HUES64 (cell line): ENCODE data around the gene PAPSS1.
"Not testable (repeated sequence)": the region's sequence is repeated elsewhere in the genome, so short reads cannot be mapped to it uniquely, and the experiment has no call there.

ENCODE experiments used
- H3K27ac ChIP-seq: 2 replicates; pipeline ENCODE4 v1.7.0; 2013; ENCODE audit warnings: low read depth, low read length, inconsistent platforms
- H3K27me3 ChIP-seq: 2 replicates; pipeline ENCODE4 v1.6.1; 2013; ENCODE audit warnings: mild to moderate bottlenecking, low read length; ENCODE audit not compliant: insufficient read depth
- H3K36me3 ChIP-seq: 2 replicates; pipeline ENCODE4 v1.6.1; 2013; ENCODE audit warnings: mild to moderate bottlenecking, low read length; ENCODE audit not compliant: insufficient read depth
- H3K4me1 ChIP-seq: 2 replicates; pipeline ENCODE4 v1.6.1; 2013; ENCODE audit warnings: mild to moderate bottlenecking, low read length, moderate library complexity; ENCODE audit not compliant: insufficient read depth
- H3K4me3 ChIP-seq: 2 replicates; pipeline ENCODE4 v1.5.1; 2013; ENCODE audit warnings: mild to moderate bottlenecking, low read length, moderate library complexity
- H3K9ac ChIP-seq: 2 replicates; pipeline ENCODE4 v1.6.1; 2013; ENCODE audit warnings: mild to moderate bottlenecking, low read depth, low read length
- H3K9me3 ChIP-seq: 2 replicates; pipeline ENCODE4 v1.6.1; 2013; ENCODE audit warnings: low read depth, low read length; ENCODE audit not compliant: insufficient read depth
- whole genome bisulfite sequencing: fragments of 150-250, 120-280 bp; methylation state at CpG from one replicate; pipeline ENCODE4 v1.1.7; 2013; ENCODE audit warnings: missing lambda C conversion rate; 5-methylcytosine and 5-hydroxymethylcytosine counted together

Gene PAPSS1

DNA sequence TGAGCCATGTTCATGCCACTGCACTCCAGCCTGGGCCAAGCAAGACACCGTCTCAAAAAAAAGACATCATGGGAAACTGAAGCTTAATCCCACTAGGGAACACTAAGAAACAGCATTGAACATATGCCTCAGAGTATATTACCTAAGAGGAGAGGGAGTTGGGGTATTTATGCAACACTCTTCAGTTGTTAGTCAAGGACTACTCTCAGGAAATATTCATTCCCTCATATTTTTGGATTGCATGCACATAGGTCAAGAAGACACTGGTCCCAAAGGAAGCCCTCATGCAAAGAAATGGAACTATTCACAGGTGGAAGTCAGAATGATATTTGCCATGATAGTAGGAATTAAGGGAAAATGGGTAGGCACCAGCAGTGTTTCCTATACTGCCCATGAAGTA lies 22.8 kb upstream of the PAPSS1 start:
- Histone ChIP-seq H3K9me3 (peaks cover 11% of the 10 kb centered on the region; the same call in 1 of the 2 replicates), H3K27ac (no peak overlapping the region), H3K27me3 (no peaks in the 10 kb centered on the region), H3K4me1 (0 out of 2 replicates have a peak, but pooled peaks cover 3% of the 10 kb centered on the region), H3K36me3 (no peaks in the 10 kb centered on the region), H3K4me3 (no peak overlapping the region), H3K9ac (no peak overlapping the region)
- 92% methylated on average over 1 of the region's 1 CpG for WGBS

DNA sequence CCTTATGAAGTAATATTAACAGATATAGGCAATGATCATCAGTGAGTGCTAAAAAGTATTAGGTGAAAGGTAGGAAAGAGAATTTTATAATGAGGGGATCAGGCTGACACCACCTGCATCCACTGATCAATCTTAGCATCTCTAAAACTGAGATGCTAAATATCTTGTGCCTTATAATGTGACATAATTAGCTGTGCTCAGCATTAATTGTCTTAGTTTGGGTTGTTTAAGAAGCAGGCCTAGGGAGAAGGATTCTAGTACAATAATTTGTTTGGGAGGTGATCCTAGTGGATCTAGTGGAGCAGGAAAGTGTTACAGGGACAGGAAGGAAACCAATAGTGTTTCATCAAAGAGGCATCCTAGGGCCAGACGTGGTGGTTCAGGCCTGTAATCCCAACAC lies 22.2 kb upstream of the PAPSS1 start:
- Histone ChIP-seq H3K27me3 (no peaks in the 10 kb centered on the region), H3K27ac (no peak overlapping the region), H3K36me3 (no peaks in the 10 kb centered on the region), H3K9ac (no peak overlapping the region), H3K4me1 (no peaks in the 10 kb centered on the region), H3K4me3 (no peak overlapping the region), H3K9me3 (peaks cover 11% of the 10 kb centered on the region; the same call in 1 of the 2 replicates)
- 95% methylated on average over 1 of the region's 1 CpG for WGBS

GRCh38 chr4:107740950-107741701 lies 21.1 kb upstream of the PAPSS1 start:
- Histone ChIP-seq H3K9me3 (peaks cover 9% of the 10 kb centered on the region; the same call in 1 of the 2 replicates), H3K36me3 (no peaks in the 10 kb centered on the region), H3K4me3 (no peak overlapping the region), H3K27ac (no peak overlapping the region), H3K9ac (no peak overlapping the region), H3K4me1 (no peaks in the 10 kb centered on the region), H3K27me3 (peaks cover 4% of the 10 kb centered on the region; the same call in 1 of the 2 replicates)
- WGBS: 89% methylated on average over 11 of the region's 11 CpGs

DNA sequence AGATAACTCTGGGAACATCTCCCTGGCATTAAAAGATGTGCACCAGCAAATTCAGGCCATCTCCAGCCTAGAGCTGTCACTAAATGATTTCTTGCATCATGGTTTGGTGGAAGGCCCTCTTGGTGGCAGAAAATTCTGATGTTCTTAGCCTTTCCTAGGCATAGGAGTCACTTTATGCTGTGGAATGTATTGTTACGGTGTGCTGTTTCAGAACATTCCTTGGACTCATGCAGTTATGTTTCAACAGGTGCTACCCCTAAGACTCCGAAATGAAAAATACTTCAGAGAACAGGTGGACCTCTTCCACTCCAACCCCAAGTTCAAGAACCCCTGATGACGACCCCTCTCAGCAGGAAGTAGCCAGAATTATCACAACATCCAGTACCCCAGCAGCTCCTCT lies 20.3 kb upstream of the PAPSS1 start:
- Histone ChIP-seq H3K36me3 (no peaks in the 10 kb centered on the region), H3K27ac (no peak overlapping the region), H3K9me3 (peaks cover 9% of the 10 kb centered on the region; the same call in 1 of the 2 replicates), H3K9ac (no peak overlapping the region), H3K27me3 (peaks cover 12% of the 10 kb centered on the region), H3K4me3 (no peak overlapping the region), H3K4me1 (no peaks in the 10 kb centered on the region)
- WGBS: 76% methylated on average over 3 of the region's 3 CpGs

- H3K36me3 ChIP-seq: no peaks in the 10 kb centered on the region
- 95% methylated on average over 4 of the region's 4 CpGs for WGBS
- H3K27ac ChIP-seq: no peak overlapping the region
- no peak overlapping the region for H3K9ac ChIP-seq
- no peaks in the 10 kb centered on the region for H3K9me3 ChIP-seq
- H3K4me3 ChIP-seq: no peak overlapping the region
- peaks cover 18% of the 10 kb centered on the region for H3K4me1 ChIP-seq
- H3K27me3 ChIP-seq: peaks cover 35% of the 10 kb centered on the region
Observed at GRCh38 chr4:107737450-107737849, 17.4 kb upstream of the PAPSS1 start.

DNA sequence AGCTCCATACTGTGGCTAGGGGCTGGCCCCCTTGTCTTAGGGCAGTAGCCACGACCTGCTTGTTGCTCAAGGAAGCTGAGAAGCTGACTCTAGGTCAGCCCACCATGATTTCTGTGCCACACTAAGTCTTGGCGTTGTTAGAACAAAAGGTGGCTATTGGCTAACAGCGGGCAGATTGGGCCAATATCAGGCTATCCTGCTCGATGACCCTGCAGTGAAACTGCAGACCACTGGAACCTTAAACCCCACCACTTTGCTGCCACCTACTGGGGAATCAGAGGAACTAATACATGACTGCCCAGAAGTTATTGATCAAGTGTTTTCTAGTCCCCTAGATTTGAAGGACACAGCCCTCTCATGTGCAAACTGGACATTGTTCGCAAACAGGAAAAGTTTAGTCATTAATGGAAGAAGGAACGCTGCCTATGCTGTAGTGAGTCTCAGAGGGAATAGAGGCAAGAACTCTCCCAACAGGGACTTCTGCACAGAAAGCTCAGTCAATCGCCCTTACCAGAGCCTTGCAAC lies 17.0 kb upstream of the PAPSS1 start:
- WGBS: 48% methylated on average over 7 of the region's 7 CpGs
- Histone ChIP-seq H3K36me3 (no peaks in the 10 kb centered on the region), H3K4me1 (peaks cover 18% of the 10 kb centered on the region), H3K4me3 (no peak overlapping the region), H3K27ac (no peak overlapping the region), H3K9me3 (no peaks in the 10 kb centered on the region), H3K9ac (no peak overlapping the region), H3K27me3 (peaks cover 39% of the 10 kb centered on the region)

GRCh38 chr4:107736037-107736436 lies 16.0 kb upstream of the PAPSS1 start:
- Histone ChIP-seq H3K36me3 (no peaks in the 10 kb centered on the region), H3K9me3 (no peaks in the 10 kb centered on the region), H3K9ac (no peak overlapping the region), H3K4me3 (no peak overlapping the region), H3K27ac (no peak overlapping the region), H3K4me1 (peaks cover 18% of the 10 kb centered on the region), H3K27me3 (peaks cover 42% of the 10 kb centered on the region)
- WGBS: 91% methylated on average over 3 of the region's 3 CpGs

DNA sequence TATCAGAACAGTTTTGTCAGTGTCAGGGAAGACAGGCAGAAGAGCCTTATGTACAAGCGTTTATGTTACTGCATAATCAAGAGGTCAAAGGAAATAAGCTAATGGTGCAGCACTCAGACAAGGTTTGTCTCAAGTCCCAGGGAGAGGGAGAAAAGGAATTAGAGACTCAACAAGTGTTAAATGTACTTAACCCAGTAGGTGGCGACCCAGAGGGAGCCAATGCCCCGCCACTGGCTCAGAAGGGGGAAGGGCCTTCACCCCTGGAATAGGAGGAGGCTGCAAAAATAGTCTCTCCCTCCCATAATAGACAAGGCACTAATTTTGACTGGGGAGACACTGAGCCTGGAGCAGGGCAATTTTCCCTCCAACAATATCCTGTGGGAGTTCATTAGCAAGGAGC lies 14.1 kb upstream of the PAPSS1 start:
- H3K36me3 ChIP-seq: no peaks in the 10 kb centered on the region
- no peak overlapping the region for H3K9ac ChIP-seq
- peaks cover 42% of the 10 kb centered on the region for H3K27me3 ChIP-seq
- no peaks in the 10 kb centered on the region for H3K9me3 ChIP-seq
- WGBS: 13% methylated on average over 3 of the region's 3 CpGs
- H3K4me3 ChIP-seq: no peak overlapping the region
- no peak overlapping the region for H3K27ac ChIP-seq
- peaks cover 18% of the 10 kb centered on the region for H3K4me1 ChIP-seq

DNA sequence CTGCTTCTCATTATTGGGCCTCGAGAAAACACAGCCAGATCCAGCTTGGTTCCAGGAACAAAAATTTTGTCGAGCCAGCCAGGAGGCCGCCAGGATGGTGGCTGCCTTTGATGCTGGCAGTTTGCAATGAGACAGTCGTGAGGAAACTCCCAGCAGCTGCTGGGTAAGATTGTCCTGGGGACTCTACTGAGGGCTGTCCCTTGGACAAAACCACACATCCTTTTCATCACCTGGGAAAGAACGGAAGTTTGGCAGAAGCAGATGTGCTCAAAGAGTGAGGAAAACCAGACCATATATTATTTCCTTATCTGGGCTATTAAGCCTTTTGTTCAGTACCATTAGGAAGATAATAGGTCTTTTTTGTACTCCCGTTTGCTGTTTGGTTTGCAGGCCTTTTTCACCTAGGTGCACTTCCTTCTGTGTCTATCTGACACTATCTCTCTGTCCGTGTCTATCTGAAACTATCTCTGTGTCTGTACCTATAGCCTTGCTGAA lies 13.4 kb upstream of the PAPSS1 start:
- no peak overlapping the region for H3K27ac ChIP-seq
- H3K4me1 ChIP-seq: peaks cover 18% of the 10 kb centered on the region
- H3K4me3 ChIP-seq: no peak overlapping the region
- no peak overlapping the region for H3K9ac ChIP-seq
- H3K9me3 ChIP-seq: no peaks in the 10 kb centered on the region
- peaks cover 42% of the 10 kb centered on the region for H3K27me3 ChIP-seq
- no peaks in the 10 kb centered on the region for H3K36me3 ChIP-seq
- WGBS: 54% methylated on average over 7 of the region's 7 CpGs

DNA sequence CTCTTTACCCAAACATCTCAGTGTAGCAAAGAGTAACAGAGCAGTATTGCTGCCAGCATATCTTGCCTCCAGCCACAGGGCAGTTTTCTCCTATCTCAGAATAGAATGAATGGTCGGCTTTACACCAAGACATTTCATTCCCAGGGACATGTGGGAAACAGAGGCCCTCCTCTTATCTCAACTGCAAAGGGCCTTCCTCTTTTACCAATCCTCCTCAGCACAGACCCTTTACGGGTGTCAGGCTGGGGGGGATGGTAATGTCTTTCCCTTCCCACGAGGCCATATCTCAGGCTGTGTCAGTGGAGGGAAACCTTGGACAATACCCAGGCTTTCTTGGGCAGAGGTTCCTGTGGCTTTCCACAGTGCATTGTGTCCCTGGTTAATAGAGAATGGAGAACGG lies 9.0 kb upstream of the PAPSS1 start:
- H3K4me1 ChIP-seq, H3K4me3 ChIP-seq, H3K9me3 ChIP-seq, H3K27ac ChIP-seq, H3K36me3 ChIP-seq, H3K9ac ChIP-seq: not testable (repeated sequence)
- H3K27me3 ChIP-seq: peaks cover 19% of the 10 kb centered on the region
- WGBS: 81% methylated on average over 4 of the region's 4 CpGs

DNA sequence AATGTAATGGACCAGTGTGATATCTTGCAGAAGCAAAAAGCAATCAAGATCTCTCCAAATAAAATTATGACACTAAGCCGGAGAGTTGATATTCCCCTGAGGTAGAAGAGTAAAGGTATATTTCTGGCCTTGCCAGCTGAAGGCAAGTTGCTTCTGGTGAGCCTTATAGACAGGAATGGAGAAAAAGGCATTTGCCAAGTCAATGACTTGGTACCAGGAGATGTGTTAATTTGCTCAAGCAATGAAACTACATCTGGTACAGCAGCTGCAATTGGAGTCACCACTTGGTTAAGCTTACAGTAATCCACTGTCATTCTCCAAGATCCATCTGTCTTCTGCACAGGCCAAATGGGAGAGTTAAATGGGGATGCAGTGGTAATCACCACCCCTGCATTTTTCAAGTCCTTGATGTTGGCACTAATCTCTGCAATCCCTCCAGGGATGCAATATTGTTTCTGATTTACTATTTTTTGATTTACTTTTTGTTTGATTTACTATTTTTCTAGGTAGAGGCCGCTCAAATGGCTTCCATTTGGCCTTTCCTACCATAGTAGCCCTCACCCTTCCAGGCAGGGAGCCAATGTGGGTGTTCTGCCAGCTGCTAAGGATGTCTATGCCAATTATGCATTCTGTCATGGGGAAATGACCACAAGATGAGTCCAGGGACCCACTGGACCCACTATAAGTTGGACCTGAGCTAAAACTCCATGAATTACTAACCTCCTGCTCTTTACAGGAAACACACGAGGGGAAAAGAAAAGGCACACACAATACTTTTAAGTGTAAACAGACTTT lies 6.3 kb upstream of the PAPSS1 start:
- not testable (repeated sequence) for H3K4me1 ChIP-seq, H3K4me3 ChIP-seq, H3K27ac ChIP-seq, H3K36me3 ChIP-seq, H3K27me3 ChIP-seq, H3K9ac ChIP-seq, H3K9me3 ChIP-seq
- 88% methylated on average over 3 of the region's 3 CpGs for WGBS
